Body of pancreas (tissue), 4 donors: Measurements from ENCODE around the gene APC2.

ENCODE experiments used
- CTCF ChIP-seq, 7 experiments: fragments of 450-650 bp in 4 of 7; fragments of 200-600 bp in 3 of 7; sonication (generic) in 3 of 7; IDR thresholded peaks; one replicate each; pipeline ENCODE4 v1.5.1; 2016 to 2019; ENCODE audit warnings: antibody characterized with exemption in 7 of 7
- POLR2A ChIP-seq, 3 donors: fragments of 450-650 bp; IDR thresholded peaks; one replicate each; pipeline ENCODE4 v1.6.1; 2016; ENCODE audit warnings: antibody characterized with exemption in 3 of 3, mild to moderate bottlenecking in 2 of 3

GRCh38 chr19:1455002-1455335 is 5.0 kb downstream of the APC2 start:
- TF ChIP-seq CTCF (IDR thresholded peaks at IDR 0.05) (no peak), POLR2A (IDR thresholded peaks at IDR 0.05) (no peak)
